Measurements from ENCODE around the gene PGBD4. TPM values are rescaled to one million over a fixed set of nuclear protein-coding genes. Genes with fewer than 3 reads are reported as not detected.

PGBD4 gene
- total RNA-seq, 4 donors from 2014 or later = 0.83 to 2.9 (median 1.8) TPM

DNA sequence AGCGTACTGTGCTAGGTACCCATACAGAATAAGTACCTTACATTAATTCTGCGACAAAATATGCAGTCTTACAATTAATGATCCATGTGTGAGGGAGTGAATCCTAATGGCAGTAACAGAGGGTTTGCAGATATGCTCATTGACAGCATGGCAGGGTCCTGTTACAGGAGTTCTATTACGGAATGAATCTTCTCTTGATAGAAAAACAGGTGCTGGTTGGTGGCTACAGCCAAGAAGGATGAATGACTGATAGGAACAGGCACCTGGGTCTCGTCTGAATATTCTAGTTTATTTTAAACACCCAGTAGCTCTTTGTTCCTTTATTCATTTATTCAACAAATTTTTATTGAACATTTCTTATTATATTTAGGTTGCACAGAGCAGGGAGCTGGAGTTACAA, 22.8 kb downstream of the PGBD4 start:
- TF ChIP-seq, protein P1, sequence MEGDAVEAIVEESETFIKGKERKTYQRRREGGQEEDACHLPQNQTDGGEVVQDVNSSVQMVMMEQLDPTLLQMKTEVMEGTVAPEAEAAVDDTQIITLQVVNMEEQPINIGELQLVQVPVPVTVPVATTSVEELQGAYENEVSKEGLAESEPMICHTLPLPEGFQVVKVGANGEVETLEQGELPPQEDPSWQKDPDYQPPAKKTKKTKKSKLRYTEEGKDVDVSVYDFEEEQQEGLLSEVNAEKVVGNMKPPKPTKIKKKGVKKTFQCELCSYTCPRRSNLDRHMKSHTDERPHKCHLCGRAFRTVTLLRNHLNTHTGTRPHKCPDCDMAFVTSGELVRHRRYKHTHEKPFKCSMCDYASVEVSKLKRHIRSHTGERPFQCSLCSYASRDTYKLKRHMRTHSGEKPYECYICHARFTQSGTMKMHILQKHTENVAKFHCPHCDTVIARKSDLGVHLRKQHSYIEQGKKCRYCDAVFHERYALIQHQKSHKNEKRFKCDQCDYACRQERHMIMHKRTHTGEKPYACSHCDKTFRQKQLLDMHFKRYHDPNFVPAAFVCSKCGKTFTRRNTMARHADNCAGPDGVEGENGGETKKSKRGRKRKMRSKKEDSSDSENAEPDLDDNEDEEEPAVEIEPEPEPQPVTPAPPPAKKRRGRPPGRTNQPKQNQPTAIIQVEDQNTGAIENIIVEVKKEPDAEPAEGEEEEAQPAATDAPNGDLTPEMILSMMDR (IDR thresholded peaks at IDR 0.05) = no peak
- TF ChIP-seq POLR2A (IDR thresholded peaks at IDR 0.05) = no peak

DNA sequence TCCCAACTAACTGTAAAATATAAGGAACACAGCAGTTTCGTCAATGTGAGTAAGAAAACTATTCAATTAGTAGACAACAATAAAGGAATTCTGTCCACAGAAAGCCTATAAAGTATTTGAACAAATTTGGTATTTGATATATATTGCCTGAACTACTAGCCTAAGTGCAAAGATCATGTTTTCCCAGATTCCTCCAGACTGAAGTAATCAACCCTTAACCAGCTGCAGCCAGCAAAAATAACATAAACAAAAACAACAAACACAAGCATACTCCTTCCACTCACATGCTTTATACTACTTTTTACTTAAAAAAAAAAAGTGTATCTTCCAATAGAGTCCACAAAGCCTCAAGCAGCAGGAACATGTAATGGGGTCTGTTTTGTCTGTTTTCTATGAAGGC, 24.1 kb downstream of the PGBD4 start:
- Histone ChIP-seq H3K36me3 (no peaks in the 10 kb centered on the region), H3K27ac (no peak overlapping the region), H3K27me3 (no peaks in the 10 kb centered on the region), H3K4me3 (no peak overlapping the region), H3K9me3 (no peaks in the 10 kb centered on the region), H3K4me1 (no peaks in the 10 kb centered on the region)
- no peak for TF ChIP-seq POLR2A (IDR thresholded peaks at IDR 0.05)
- TF ChIP-seq, protein P1 (IDR thresholded peaks at IDR 0.05) = no peak
- DNase-seq = no peak

More for the DNA sequence above, 22.8 kb downstream of the PGBD4 start:
- Histone ChIP-seq H3K9me3 (no peaks in the 10 kb centered on the region), H3K27ac (no peak overlapping the region), H3K4me1 (no peaks in the 10 kb centered on the region), H3K4me3 (no peak overlapping the region), H3K27me3 (no peaks in the 10 kb centered on the region), H3K36me3 (no peaks in the 10 kb centered on the region)
- no peak for DNase-seq

DNA sequence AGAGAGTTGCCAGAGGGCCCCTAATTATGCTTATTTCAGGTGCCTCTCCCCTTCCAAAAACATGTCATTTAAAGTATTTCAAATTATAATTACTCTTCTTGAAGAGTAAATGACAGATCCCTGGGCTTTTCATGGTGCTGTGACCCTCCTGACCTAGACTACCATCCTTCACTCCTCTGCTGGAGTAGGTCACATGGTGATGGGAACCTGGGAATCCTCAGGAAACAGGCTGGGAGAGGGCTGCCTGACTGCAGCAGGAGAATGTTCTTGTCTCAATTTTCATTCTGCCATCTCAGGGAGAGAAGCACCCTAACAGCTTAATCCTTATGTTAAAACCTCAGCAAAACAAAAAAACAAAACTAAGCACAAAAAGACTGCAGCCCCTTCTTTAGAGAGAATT, 24.6 kb downstream of the PGBD4 start:
- H3K4me1 ChIP-seq = no peaks in the 10 kb centered on the region
- no peaks in the 10 kb centered on the region for H3K27me3 ChIP-seq
- H3K36me3 ChIP-seq = no peaks in the 10 kb centered on the region
- DNase-seq = no peak
- H3K27ac ChIP-seq = no peak overlapping the region
- no peaks in the 10 kb centered on the region for H3K9me3 ChIP-seq
- no peak for TF ChIP-seq POLR2A (IDR thresholded peaks at IDR 0.05)
- TF ChIP-seq, protein P1 (IDR thresholded peaks at IDR 0.05) = no peak
- H3K4me3 ChIP-seq = no peak overlapping the region

DNA sequence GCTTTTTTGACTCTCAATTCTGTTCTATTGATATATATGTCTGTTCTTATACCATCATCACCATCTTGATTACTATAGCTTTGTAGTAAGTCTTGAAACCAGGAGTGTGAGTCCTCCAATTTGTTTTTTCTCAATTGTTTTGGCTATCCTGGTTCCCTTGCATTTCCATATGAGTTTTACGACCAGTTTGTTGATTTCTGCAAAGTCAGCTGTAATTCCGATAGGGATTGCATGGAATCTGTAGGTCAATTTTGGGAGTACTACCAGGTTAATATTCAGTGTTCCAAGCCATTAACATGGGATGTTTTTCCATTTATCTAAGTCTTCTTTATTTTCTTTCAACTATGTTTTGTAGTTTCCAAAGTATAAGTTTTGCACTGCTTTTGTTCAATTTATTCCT, 27.0 kb downstream of the PGBD4 start:
- H3K27me3 ChIP-seq = no peaks in the 10 kb centered on the region
- no peak for DNase-seq
- H3K4me1 ChIP-seq = no peaks in the 10 kb centered on the region
- H3K4me3 ChIP-seq = no peak overlapping the region
- H3K36me3 ChIP-seq = no peaks in the 10 kb centered on the region
- H3K9me3 ChIP-seq = no peaks in the 10 kb centered on the region
- TF ChIP-seq POLR2A (IDR thresholded peaks at IDR 0.05) = no peak
- TF ChIP-seq, protein P1 (IDR thresholded peaks at IDR 0.05) = no peak
- H3K27ac ChIP-seq = no peak overlapping the region

DNA sequence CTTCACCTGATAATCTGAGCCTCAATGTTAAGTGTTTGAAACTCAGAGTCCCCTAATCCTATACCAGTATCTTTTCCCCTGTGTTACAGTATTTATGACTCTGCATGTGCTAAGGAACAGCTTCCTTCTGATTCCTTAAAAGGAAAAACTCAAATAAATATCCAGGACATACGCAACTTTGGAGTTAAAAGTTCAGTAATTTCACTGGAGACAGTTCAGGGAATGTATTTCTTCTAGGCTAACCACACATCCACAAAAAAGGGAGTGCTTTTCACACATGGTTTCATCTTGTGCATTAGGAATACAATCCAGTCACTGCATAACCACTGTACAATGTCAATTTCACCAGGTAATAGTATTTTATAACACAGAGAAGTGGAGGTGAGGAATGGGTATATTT, 31.0 kb downstream of the PGBD4 start:
- no peaks in the 10 kb centered on the region for H3K36me3 ChIP-seq
- H3K27me3 ChIP-seq = no peaks in the 10 kb centered on the region
- DNase-seq = no peak
- H3K9me3 ChIP-seq = no peaks in the 10 kb centered on the region
- H3K4me1 ChIP-seq = no peaks in the 10 kb centered on the region
- H3K4me3 ChIP-seq = no peak overlapping the region
- no peak overlapping the region for H3K27ac ChIP-seq
- TF ChIP-seq, protein P1 (IDR thresholded peaks at IDR 0.05) = no peak
- TF ChIP-seq POLR2A (IDR thresholded peaks at IDR 0.05) = no peak

DNA sequence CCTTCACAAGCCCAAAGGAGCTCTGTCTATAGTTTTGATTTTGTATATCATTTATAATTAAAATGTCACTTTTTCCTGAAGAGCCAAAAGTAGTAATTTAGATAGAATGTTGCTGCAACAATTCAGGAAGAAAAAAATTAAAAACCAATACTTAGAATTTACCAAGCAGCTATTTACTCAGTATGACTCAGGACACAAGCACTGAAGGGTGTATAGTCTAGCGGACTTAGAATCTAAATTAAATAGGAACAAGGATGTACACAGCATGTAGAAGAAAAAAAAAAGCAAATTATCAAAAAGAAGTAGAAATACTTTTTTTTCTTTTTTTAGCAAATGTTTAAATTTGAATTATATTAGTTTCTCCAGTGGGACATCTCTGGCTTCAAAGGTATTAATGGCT, 31.6 kb downstream of the PGBD4 start:
- Histone ChIP-seq H3K4me3 (no peak overlapping the region), H3K27me3 (no peaks in the 10 kb centered on the region), H3K36me3 (peaks cover 0 to 4% (median 0%) of the 10 kb centered on the region in 3 donors), H3K4me1 (no peaks in the 10 kb centered on the region), H3K27ac (no peak overlapping the region), H3K9me3 (no peaks in the 10 kb centered on the region)
- no peak for TF ChIP-seq POLR2A (IDR thresholded peaks at IDR 0.05)
- TF ChIP-seq, protein P1 (IDR thresholded peaks at IDR 0.05) = no peak
- no peak for DNase-seq
